Measurements from ENCODE around the gene C1QL1. TPM values are rescaled to one million over a fixed set of nuclear protein-coding genes. Genes with fewer than 3 reads are reported as not detected.
A peak's percentile ranks its signal among the peaks of the same experiment; 100 is the strongest.

The C1QL1 gene
- total RNA-seq, 4 donors from 2014 or later = not detected

GRCh38 chr17:44930667-44931066 is 37.4 kb downstream of the C1QL1 start:
- H3K36me3 ChIP-seq = no peaks in the 10 kb centered on the region

GRCh38 chr17:44928950-44929720 is 39.0 kb downstream of the C1QL1 start:
- no peaks in the 10 kb centered on the region for H3K9me3 ChIP-seq
- no peak overlapping the region for H3K27ac ChIP-seq
- intact Hi-C loops (cut with DNase I; ENCODE audit: low total_unique reads) (no loop called here), in situ Hi-C loops (cut with MboI; ENCODE audit: low sequenced_read_pairs in 4 of 4) (loop anchor here in 3 of 4 donors (5.0 to 10.0 kb wide), 4 partner anchors 83 to 176 kb away; no protein-coding TSS in a partner anchor)
- no peaks in the 10 kb centered on the region for H3K27me3 ChIP-seq
- TF ChIP-seq POLR2A (IDR thresholded peaks at IDR 0.05) = no peak
- no peak for TF ChIP-seq CTCF (IDR thresholded peaks at IDR 0.05 in 4 of 5, conservative IDR thresholded peaks at IDR 0.05 in 1 of 5)
- peak in 1 of 2 donors; percentile 43 for DNase-seq
- no peaks in the 10 kb centered on the region for H3K36me3 ChIP-seq
- ATAC-seq = peak in 1 of 2 donors; percentile 78
- no peak overlapping the region for H3K4me3 ChIP-seq
- peaks cover 0 to 6% of the 10 kb centered on the region in 2 donors for H3K4me1 ChIP-seq

More at GRCh38 chr17:44930667-44931066, 37.4 kb downstream of the C1QL1 start:
- H3K27ac ChIP-seq = no peak overlapping the region
- no peak for DNase-seq
- TF ChIP-seq CTCF (IDR thresholded peaks at IDR 0.05 in 4 of 5, conservative IDR thresholded peaks at IDR 0.05 in 1 of 5) (no peak), POLR2A (IDR thresholded peaks at IDR 0.05) (no peak)
- H3K4me1 ChIP-seq = peaks cover 0 to 6% of the 10 kb centered on the region in 2 donors
- H3K9me3 ChIP-seq = no peaks in the 10 kb centered on the region
- no peaks in the 10 kb centered on the region for H3K27me3 ChIP-seq
- intact Hi-C loops (cut with DNase I; ENCODE audit: low total_unique reads) (no loop called here), in situ Hi-C loops (cut with MboI; ENCODE audit: low sequenced_read_pairs in 4 of 4) (no loop called here)
- no peak for ATAC-seq
- H3K4me3 ChIP-seq = no peak overlapping the region

- no peaks in the 10 kb centered on the region for H3K36me3 ChIP-seq
- DNase-seq (no peak), ATAC-seq (no peak)
- intact Hi-C loops (cut with DNase I; ENCODE audit: low total_unique reads) (no loop called here), in situ Hi-C loops (cut with MboI; ENCODE audit: low sequenced_read_pairs in 4 of 4) (loop anchor here in 3 of 4 donors (5.0 to 10.0 kb wide), 4 partner anchors 84 to 177 kb away; no protein-coding TSS in a partner anchor)
- no peak overlapping the region for H3K4me3 ChIP-seq
- H3K27ac ChIP-seq = no peak overlapping the region
- TF ChIP-seq POLR2A (IDR thresholded peaks at IDR 0.05) (no peak), CTCF (IDR thresholded peaks at IDR 0.05 in 4 of 5, conservative IDR thresholded peaks at IDR 0.05 in 1 of 5) (no peak)
- H3K4me1 ChIP-seq = peaks cover 0 to 6% of the 10 kb centered on the region in 2 donors
- H3K27me3 ChIP-seq = no peaks in the 10 kb centered on the region
- H3K9me3 ChIP-seq = no peaks in the 10 kb centered on the region
Measured at GRCh38 chr17:44928136-44928535, 40.0 kb downstream of the C1QL1 start.

- no peaks in the 10 kb centered on the region for H3K36me3 ChIP-seq
- H3K9me3 ChIP-seq = no peaks in the 10 kb centered on the region
- no peak overlapping the region for H3K4me3 ChIP-seq
- no peak for ATAC-seq
- H3K4me1 ChIP-seq = peaks cover 0 to 6% of the 10 kb centered on the region in 2 donors
- H3K27ac ChIP-seq = no peak overlapping the region
- in situ Hi-C loops (cut with MboI; ENCODE audit: low sequenced_read_pairs in 4 of 4) (loop anchor here in 3 of 4 donors (5.0 to 10.0 kb wide), 4 partner anchors 85 to 177 kb away; no protein-coding TSS in a partner anchor), intact Hi-C loops (cut with DNase I; ENCODE audit: low total_unique reads) (no loop called here)
- no peaks in the 10 kb centered on the region for H3K27me3 ChIP-seq
- no peak for DNase-seq
- TF ChIP-seq POLR2A (IDR thresholded peaks at IDR 0.05) (no peak), CTCF (IDR thresholded peaks at IDR 0.05 in 4 of 5, conservative IDR thresholded peaks at IDR 0.05 in 1 of 5) (no peak)
Measured at GRCh38 chr17:44927696-44928095, 40.4 kb downstream of the C1QL1 start.

Measured in gastrocnemius medialis (tissue), 4 donors.